ENCODE data around the gene NDUFB4.

- no peak for TF ChIP-seq ZNF274 (IDR thresholded peaks at IDR 0.05; ENCODE audit: low read depth, low read length)
- TF ChIP-seq YY1 (IDR thresholded peaks at IDR 0.05; ENCODE audit: insufficient read depth, insufficient read length), result no peak
Observed at GRCh38 chr3:120557115-120557514, 39.0 kb upstream of the NDUFB4 start.
